H1 (cell line): ENCODE results near the gene TC2N. TPM values are rescaled to one million over a fixed set of nuclear protein-coding genes. Genes with fewer than 3 reads are reported as not detected.

Experiments
- CTCF ChIA-PET: fragments of 300-600 bp; sonication (Branson Sonifier 250); formaldehyde crosslinking; loops from one replicate; lab custom pipeline; 2021; ENCODE audit not compliant: partially characterized antibody; lab: Charles Lee
- POLR2A ChIA-PET: fragments of 300-600 bp; sonication (Branson Sonifier 250); formaldehyde crosslinking; loops from one replicate; lab custom pipeline; 2021; ENCODE audit warnings: inconsistent platforms; ENCODE audit not compliant: partially characterized antibody; lab: Charles Lee
- DNase-seq, 2 experiments: peaks; one replicate each; pipeline versions ENCODE4 v3.0.0 to v3.0.0-alpha.2; 2010 to 2022; ENCODE audit warnings: low spot score in 2 of 2, low read depth in 1 of 2, mixed read lengths in 1 of 2
- FAIRE-seq: peaks from 2 replicates; lab custom pipeline; 2011; peaks lifted over from hg19 to GRCh38; lab: Jason Lieb, UNC
- H2AFZ ChIP-seq: 2 replicates; pipeline ENCODE4 v1.8.1; 2012; ENCODE audit warnings: low read length, inconsistent platforms
- H2AK5ac ChIP-seq: 2 replicates; pipeline ENCODE4 v1.6.1; 2013; ENCODE audit warnings: low read depth, low read length
- H2BK120ac ChIP-seq: replicated peaks from 2 replicates; pipeline ENCODE3; 2013; ENCODE audit warnings: low read depth, low read length, inconsistent platforms
- H2BK12ac ChIP-seq: 2 replicates; pipeline ENCODE4 v1.6.1; 2013; ENCODE audit warnings: low read depth, low read length
- H2BK15ac ChIP-seq: 2 replicates; pipeline ENCODE4 v1.6.1; 2013; ENCODE audit warnings: low read length
- H2BK20ac ChIP-seq: 2 replicates; pipeline ENCODE4 v1.6.1; 2013; ENCODE audit warnings: low read length
- H2BK5ac ChIP-seq: 2 replicates; pipeline ENCODE4 v1.6.1; 2013; ENCODE audit warnings: low read depth, low read length
- H3K14ac ChIP-seq: 2 replicates; pipeline ENCODE4 v1.6.1; 2013; ENCODE audit warnings: inconsistent platforms; ENCODE audit not compliant: insufficient read length
- H3K18ac ChIP-seq: 2 replicates; pipeline ENCODE4 v1.6.1; 2013; ENCODE audit warnings: low read length; ENCODE audit errors: extremely low read depth
- H3K23ac ChIP-seq: 2 replicates; pipeline ENCODE4 v1.6.1; 2013; ENCODE audit warnings: inconsistent platforms; ENCODE audit not compliant: insufficient read length
- H3K23me2 ChIP-seq: 2 replicates; pipeline ENCODE4 v1.6.1; 2013; ENCODE audit warnings: low read depth, low read length
- H3K27ac ChIP-seq: 2 replicates; pipeline ENCODE4 v1.6.1; 2011; ENCODE audit warnings: low read depth, low read length, inconsistent platforms
- H3K27me3 ChIP-seq, 4 experiments: replicated peaks in 1 of 4; 1 replicate in 1 of 4; 2 replicates in 3 of 4; pipeline versions ENCODE4 v1.6.1 to v1.8.1; 2011 to 2013; ENCODE audit warnings: low read length in 3 of 4, mild to moderate bottlenecking in 3 of 4, inconsistent platforms in 2 of 4, mixed read lengths in 2 of 4, moderate library complexity in 1 of 4; ENCODE audit not compliant: control insufficient read depth in 3 of 4, insufficient read depth in 3 of 4; ENCODE audit errors: extremely low read depth in 1 of 4
- H3K36me3 ChIP-seq, 4 experiments: 2 replicates each; pipeline versions ENCODE4 v1.6.1 to v1.8.1; 2011 to 2013; ENCODE audit warnings: mild to moderate bottlenecking in 4 of 4, low read length in 3 of 4, moderate library complexity in 2 of 4, control low read depth in 1 of 4, inconsistent platforms in 1 of 4; ENCODE audit not compliant: insufficient read depth in 4 of 4, control insufficient read depth in 2 of 4
- H3K4ac ChIP-seq: replicated peaks from 2 replicates; pipeline ENCODE3; 2013; ENCODE audit warnings: low read length, low read depth, mixed read lengths, inconsistent platforms; ENCODE audit not compliant: insufficient read length
- H3K4me1 ChIP-seq, 4 experiments: replicated peaks in 1 of 4; 1 replicate in 1 of 4; 2 replicates in 3 of 4; pipeline versions ENCODE4 v1.6.1 to v1.8.1; 2011 to 2013; ENCODE audit warnings: low read length in 3 of 4, inconsistent platforms in 2 of 4, mixed read lengths in 1 of 4; ENCODE audit not compliant: insufficient read depth in 4 of 4, control insufficient read depth in 3 of 4
- H3K4me2 ChIP-seq, 2 experiments: 2 replicates each; pipeline versions ENCODE4 v1.6.1 to v1.8.1; 2011 to 2013; ENCODE audit warnings: low read depth in 2 of 2, low read length in 2 of 2, control low read depth in 1 of 2, inconsistent platforms in 1 of 2, mild to moderate bottlenecking in 1 of 2; ENCODE audit not compliant: insufficient read depth in 1 of 2
- H3K4me3 ChIP-seq, 4 experiments: fragments of 200-600, 300-600 bp in 1 of 4; sonication (generic), shearing (Covaris generic), sonication (Bioruptor Twin) in 1 of 4; 2 replicates each; pipeline versions ENCODE4 v1.5.1 to v1.8.1; 2011 to 2016; ENCODE audit warnings: low read length in 4 of 4, low read depth in 3 of 4, control low read depth in 2 of 4, inconsistent platforms in 2 of 4, mild to moderate bottlenecking in 2 of 4, mixed read lengths in 1 of 4, moderate library complexity in 1 of 4; ENCODE audit not compliant: insufficient read depth in 2 of 4; ENCODE audit errors: extremely low read depth in 1 of 4
- H3K56ac ChIP-seq: replicated peaks from 2 replicates; pipeline ENCODE3; 2013; ENCODE audit warnings: low read depth, mild to moderate bottlenecking, mixed read lengths, low read length, inconsistent platforms; ENCODE audit not compliant: insufficient read length
- H3K79me1 ChIP-seq: 2 replicates; pipeline ENCODE4 v1.6.1; 2013; ENCODE audit warnings: low read depth, low read length, control low read depth
- H3K79me2 ChIP-seq, 2 experiments: 2 replicates each; pipeline versions ENCODE4 v1.6.1 to v1.8.1; 2012 to 2013; ENCODE audit warnings: low read length in 2 of 2, mild to moderate bottlenecking in 2 of 2, inconsistent platforms in 1 of 2; ENCODE audit not compliant: insufficient read depth in 2 of 2, control insufficient read depth in 1 of 2
- H3K9ac ChIP-seq, 4 experiments: replicated peaks in 1 of 4; 1 replicate in 1 of 4; 2 replicates in 3 of 4; pipeline versions ENCODE4 v1.6.1 to v1.8.1; 2011 to 2013; ENCODE audit warnings: low read depth in 3 of 4, low read length in 3 of 4, control low read depth in 2 of 4, mild to moderate bottlenecking in 2 of 4, moderate library complexity in 2 of 4, inconsistent platforms in 1 of 4; ENCODE audit errors: extremely low read depth in 1 of 4
- H3K9me3 ChIP-seq, 2 experiments: 2 replicates each; pipeline versions ENCODE4 v1.6.1 to v1.8.1; 2012 to 2013; ENCODE audit warnings: mild to moderate bottlenecking in 2 of 2, moderate library complexity in 2 of 2, control low read depth in 1 of 2, inconsistent platforms in 1 of 2, low read depth in 1 of 2, low read length in 1 of 2, mixed read lengths in 1 of 2; ENCODE audit not compliant: insufficient read depth in 2 of 2
- H4K20me1 ChIP-seq, 2 experiments: replicated peaks in 1 of 2; 2 replicates each; pipeline versions ENCODE3 to v1.8.1; 2011 to 2013; ENCODE audit warnings: inconsistent platforms in 2 of 2, low read length in 2 of 2, mild to moderate bottlenecking in 1 of 2; ENCODE audit not compliant: insufficient read depth in 2 of 2, control insufficient read depth in 1 of 2
- H4K5ac ChIP-seq: 2 replicates; pipeline ENCODE4 v1.6.1; 2013; ENCODE audit warnings: low read length, low read depth, mixed read lengths, inconsistent platforms; ENCODE audit not compliant: insufficient read length
- H4K8ac ChIP-seq: 2 replicates; pipeline ENCODE4 v1.8.0; 2013; ENCODE audit warnings: mild to moderate bottlenecking, moderate library complexity, low read length, inconsistent platforms; ENCODE audit not compliant: insufficient read depth; ENCODE audit errors: extremely low read depth
- H4K91ac ChIP-seq: replicated peaks from 2 replicates; pipeline ENCODE3; 2013; ENCODE audit warnings: low read length, mixed read lengths, inconsistent platforms; ENCODE audit not compliant: insufficient read length
- CEBPB ChIP-seq: IDR thresholded peaks from 2 replicates; pipeline ENCODE4 v1.6.1; 2012; ENCODE audit warnings: low read depth, low read length
- EGR1 ChIP-seq: IDR thresholded peaks from 2 replicates; pipeline ENCODE4 v1.6.1; 2011; ENCODE audit warnings: low read depth, low read length, borderline replicate concordance
- JUND ChIP-seq: IDR thresholded peaks from 2 replicates; pipeline ENCODE4 v1.6.1; 2011; ENCODE audit warnings: mild to moderate bottlenecking, improper control_type of control experiment, low read length
- MAX ChIP-seq: IDR thresholded peaks from 2 replicates; pipeline ENCODE4 v1.6.1; 2012; ENCODE audit warnings: inconsistent platforms
- NANOG ChIP-seq: IDR thresholded peaks from 2 replicates; pipeline ENCODE4 v1.6.1; 2011; ENCODE audit warnings: low read length, low read depth, mild to moderate bottlenecking, inconsistent platforms; ENCODE audit not compliant: insufficient read depth, poor library complexity, severe bottlenecking
- POLR2AphosphoS5 ChIP-seq: IDR thresholded peaks from 2 replicates; pipeline ENCODE4 v1.6.1; 2011; ENCODE audit warnings: low read depth, low read length
- SIRT6 ChIP-seq: IDR thresholded peaks from one replicate; pipeline ENCODE4 v1.7.1; 2012; ENCODE audit warnings: low read length, inconsistent platforms
- TEAD4 ChIP-seq: IDR thresholded peaks from 2 replicates; pipeline ENCODE4 v1.6.1; 2012; ENCODE audit warnings: low read depth, low read length, inconsistent platforms, mixed read lengths
- WGBS, 2 experiments: shearing (Covaris generic) in 1 of 2; methylation state at CpG; one replicate each; pipeline versions ENCODE4 v1.1.6 to v1.1.7; 2013 to 2015; ENCODE audit warnings: low lambda C conversion rate in 2 of 2, mixed read lengths in 2 of 2, inconsistent platforms in 1 of 2, low coverage in 1 of 2, missing lambda C conversion rate in 1 of 2; ENCODE audit not compliant: insufficient replicate concordance in 2 of 2, insufficient coverage in 1 of 2, insufficient read length in 1 of 2; ENCODE audit errors: extremely low coverage in 1 of 2, missing lambda C conversion rate in 1 of 2; 5-methylcytosine and 5-hydroxymethylcytosine counted together
- polyA plus RNA-seq, 7 experiments: library from polyadenylated mRNA; depleted of rRNA in 3 of 7; stranded (reverse) in 5 of 7; unstranded in 2 of 7; fragments of >200 nt in 5 of 7; fragments of 200-250 nt in 2 of 7; gene quantifications; 1 replicate in 5 of 7; 2 replicates in 1 of 7; 4 replicates in 1 of 7; pipeline versions ENCODE4 v1.2.1 to v1.2.3, GENCODE V29; 2011 to 2013; ENCODE audit warnings: missing spikeins in 2 of 7, mixed read lengths in 2 of 7
- total RNA-seq: library from RNA; stranded (reverse); fragmentation: NEBNext Ultra II Directional; extraction: Animal tissue kit (Norgen Biotek cat#: 25700); gene quantifications from 2 replicates; pipeline ENCODE4 v1.2.1, GENCODE V29; 2021

Gene TC2N
- total and polyA plus RNA-seq, 2 of the 8 experiments (the other 6 are each of a cell fraction or from before 2014, with no cell fraction given) = 9.7 to 36.2 TPM

DNA sequence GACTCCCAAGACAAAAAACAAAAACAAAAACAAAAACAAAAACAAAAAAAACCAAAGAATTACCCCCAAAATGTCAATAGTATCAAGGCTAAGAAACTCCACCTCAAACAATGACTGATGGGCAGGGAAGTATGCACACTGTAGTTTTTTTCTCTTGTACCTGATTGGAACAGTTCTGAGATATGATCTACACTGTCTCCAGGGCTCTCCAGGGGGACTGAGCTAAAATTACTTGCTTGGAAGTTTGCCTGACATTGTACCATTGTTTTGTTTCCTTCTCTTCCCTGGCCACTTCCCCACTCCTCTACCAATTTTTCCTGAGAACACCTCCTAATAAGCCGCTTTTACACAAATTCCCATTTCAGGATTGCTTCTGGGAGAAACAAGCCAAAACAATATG is 113.2 kb downstream of the TC2N start:
- POLR2A ChIA-PET = interaction anchor here (0.7 kb wide), 1 partner anchor 40 kb away, joined by 3 read pairs; no protein-coding TSS in a partner anchor
- Histone ChIP-seq H3K4me3 (no peak overlapping the region), H2AFZ (no peak overlapping the region), H2AK5ac (no peak overlapping the region), H3K36me3 (no peaks in the 10 kb centered on the region), H3K4me1 (no peaks in the 10 kb centered on the region; a peak in 1 of 7 replicates), H2BK5ac (no peak overlapping the region), H3K4ac (no peak overlapping the region), H3K23ac (no peak overlapping the region), H3K27me3 (no peaks in the 10 kb centered on the region), H3K79me1 (no peaks in the 10 kb centered on the region), H2BK15ac (no peak overlapping the region), H4K5ac (no peak overlapping the region), H3K18ac (no peak overlapping the region), H3K23me2 (no peaks in the 10 kb centered on the region; the same call in 1 of the 2 replicates), H4K91ac (no peak overlapping the region), H3K27ac (no peak overlapping the region), H3K9me3 (no peaks in the 10 kb centered on the region), H2BK120ac (no peak overlapping the region), H3K14ac (no peak overlapping the region), H4K20me1 (no peaks in the 10 kb centered on the region), H3K4me2 (no peak overlapping the region), H3K56ac (no peak overlapping the region), H2BK12ac (no peak overlapping the region), H4K8ac (no peak overlapping the region), H3K79me2 (no peaks in the 10 kb centered on the region), H3K9ac (no peak overlapping the region), H2BK20ac (no peak overlapping the region)
- CTCF ChIA-PET = no interaction called here
- no peak for DNase-seq
- TF ChIP-seq SIRT6 = no peak
- TF ChIP-seq NANOG = no peak
- TF ChIP-seq CEBPB = no peak
- no peak for TF ChIP-seq JUND
- TF ChIP-seq EGR1 = no peak
- no peak for TF ChIP-seq POLR2AphosphoS5
- no peak for TF ChIP-seq TEAD4
- TF ChIP-seq MAX = no peak
- WGBS, 2 experiments = 83% methylated on average over 1 of the region's 1 CpG; no CpG with 5 or more reads in 1 of the 2 experiments
- FAIRE-seq = no peak
